Stimulated activated CD4-positive, alpha-beta T cell treated with anti-CD3 and anti-CD28 coated beads, Interleukin-12 subunit alpha, Interleukin-12 subunit beta, amount 100 ng/mL, for 24 hours (primary cell): ENCODE data around the gene EPS8L3.
"Not testable (repeated sequence)": the region's sequence is repeated elsewhere in the genome, so short reads cannot be mapped to it uniquely, and the experiment has no call there.

Source experiments
- DNase-seq, 2 experiments: peaks; one replicate each; pipeline ENCODE4 v3.0.0-alpha.2; 2020; ENCODE audit warnings: low read depth in 2 of 2

Gene EPS8L3

DNA sequence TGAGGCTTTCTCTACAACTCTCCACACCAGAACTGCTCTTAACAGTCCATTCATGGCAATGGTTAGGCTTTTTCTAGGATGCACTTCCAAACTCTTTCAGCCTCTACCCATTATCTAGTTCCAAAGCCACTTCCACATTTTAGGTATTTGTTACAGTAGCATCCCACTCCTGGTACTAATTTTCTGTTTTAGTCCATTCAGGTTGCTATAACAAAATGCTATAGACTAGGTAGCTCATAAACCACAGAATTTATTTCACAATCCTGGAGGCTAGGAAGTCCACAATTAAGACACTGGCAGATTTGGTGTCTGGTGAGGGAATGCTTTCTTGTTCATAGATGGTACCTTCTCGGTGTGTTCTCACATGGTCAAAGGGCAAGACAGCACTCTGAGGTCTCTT lies 17.3 kb upstream of the EPS8L3 start:
- no peak for DNase-seq

DNA sequence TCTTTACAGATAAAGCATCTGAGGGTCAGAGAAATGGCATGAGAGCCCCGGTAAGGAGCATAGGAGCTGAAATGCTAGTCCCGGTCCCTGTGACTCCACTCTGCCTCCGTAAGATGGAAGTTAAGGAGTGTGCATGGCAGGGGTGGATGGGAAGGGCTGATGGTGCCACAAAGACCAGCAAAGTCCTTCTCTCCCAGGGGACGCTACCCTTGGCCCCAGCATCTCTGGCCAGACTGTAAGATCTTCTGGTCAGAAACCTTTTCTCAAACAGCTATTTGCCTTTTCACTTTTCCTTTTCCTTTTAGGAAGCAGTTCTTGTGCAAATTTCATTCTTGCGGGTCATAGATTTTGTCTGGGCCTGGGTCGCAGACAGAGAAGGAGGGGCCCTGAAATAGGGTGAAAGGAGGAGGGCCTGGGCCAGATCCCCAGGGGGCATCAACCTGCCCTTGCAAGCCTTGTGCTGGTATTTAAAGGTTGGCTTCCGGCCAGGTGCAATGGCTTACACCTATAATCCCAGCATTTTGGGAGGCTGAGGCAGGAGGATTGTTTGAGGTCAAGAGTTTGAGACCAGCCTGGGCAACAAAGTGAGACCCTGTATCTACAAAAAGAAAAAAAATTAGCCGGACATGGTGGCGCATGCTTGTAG lies 14.4 kb upstream of the EPS8L3 start:
- DNase-seq, result no peak

DNA sequence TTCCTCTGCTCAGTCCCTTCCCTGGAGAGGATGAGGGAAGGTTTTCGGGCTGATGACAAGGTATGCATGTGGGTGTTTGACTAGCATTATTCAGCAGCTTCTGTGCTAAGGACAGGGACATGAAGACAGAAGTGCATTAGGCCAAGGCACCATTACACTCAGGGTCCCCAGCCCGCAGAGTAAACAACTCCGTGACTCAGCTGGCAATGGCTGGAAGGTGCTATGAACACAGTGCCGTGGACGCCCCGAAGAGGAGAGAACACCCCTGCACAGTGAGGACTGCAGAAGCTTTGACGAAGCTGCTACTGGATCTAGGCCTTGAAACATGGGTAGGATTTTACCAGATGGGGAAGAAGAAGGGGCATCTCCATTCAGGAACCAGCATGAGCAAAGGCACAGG lies 13.7 kb upstream of the EPS8L3 start:
- no peak for DNase-seq

DNA sequence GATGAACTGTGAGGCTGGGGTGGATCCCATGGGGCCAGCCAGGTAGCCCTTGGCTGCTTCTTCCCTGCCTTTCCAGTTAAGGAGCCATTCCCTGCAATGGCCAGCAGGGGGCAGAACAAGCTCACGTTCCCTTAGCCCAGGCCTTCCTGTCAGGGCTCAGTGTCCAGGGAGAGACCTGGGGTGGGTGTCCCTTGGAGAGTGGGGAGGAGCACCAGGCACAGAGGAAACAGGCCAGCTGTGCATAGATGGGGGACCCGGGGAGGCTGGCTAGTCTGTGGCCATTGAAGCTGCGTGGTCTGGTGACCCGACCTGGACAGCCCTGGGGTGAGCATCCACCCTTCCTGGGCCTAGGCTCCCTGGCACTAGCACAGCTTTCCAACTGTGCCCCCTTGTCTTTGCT lies 13.2 kb upstream of the EPS8L3 start:
- peak; percentile 51 to 69 for DNase-seq

DNA sequence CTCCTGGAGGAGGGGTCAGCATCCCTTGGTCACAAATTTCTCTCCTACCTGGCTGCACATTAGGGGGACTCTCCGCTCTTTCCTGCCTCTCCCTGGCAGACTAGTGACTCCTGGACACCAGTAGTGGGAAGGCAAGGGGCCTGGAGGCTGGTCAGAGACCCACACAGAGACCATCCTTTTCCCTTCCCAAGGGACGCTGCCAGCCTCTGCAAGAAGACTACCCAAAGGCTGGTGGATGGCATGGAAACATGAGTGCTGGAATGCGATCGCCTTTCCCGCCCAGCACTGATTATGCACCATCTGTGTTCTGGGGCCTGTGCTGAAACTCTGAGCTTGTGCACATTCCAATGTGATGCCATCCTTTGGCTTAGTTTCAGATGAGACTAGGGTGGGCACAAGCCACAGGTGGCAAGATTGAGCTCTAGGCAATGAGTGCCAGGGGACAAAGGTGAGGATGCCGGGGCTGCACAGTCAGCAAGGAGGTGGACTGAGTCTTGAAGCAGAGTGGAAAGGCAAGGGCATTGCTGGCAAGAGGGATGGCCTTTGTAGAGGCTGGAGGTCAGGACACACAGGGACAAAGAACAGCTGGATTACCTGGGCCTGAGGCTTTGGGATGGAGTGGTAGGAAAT lies 12.6 kb upstream of the EPS8L3 start:
- no peak for DNase-seq

DNA sequence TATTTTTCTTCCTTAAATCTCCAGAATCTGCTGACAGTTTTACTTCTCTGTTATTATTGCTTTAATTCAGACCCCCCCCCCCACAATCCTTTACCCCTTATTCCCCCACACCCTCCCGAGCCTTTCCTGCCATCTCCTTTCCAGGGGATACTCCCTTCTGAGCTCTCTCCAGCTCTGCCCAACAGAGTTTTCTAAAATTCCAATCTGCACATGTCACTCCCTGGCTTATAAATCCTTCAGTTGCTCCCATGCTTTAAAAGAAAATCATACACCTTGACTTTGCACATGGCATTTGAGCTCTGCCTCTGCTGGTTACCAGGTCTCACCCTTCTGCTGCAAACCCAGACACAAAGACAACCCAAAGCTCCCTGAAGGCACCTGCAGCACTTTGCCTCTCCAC lies 11.7 kb upstream of the EPS8L3 start:
- no peak for DNase-seq

DNA sequence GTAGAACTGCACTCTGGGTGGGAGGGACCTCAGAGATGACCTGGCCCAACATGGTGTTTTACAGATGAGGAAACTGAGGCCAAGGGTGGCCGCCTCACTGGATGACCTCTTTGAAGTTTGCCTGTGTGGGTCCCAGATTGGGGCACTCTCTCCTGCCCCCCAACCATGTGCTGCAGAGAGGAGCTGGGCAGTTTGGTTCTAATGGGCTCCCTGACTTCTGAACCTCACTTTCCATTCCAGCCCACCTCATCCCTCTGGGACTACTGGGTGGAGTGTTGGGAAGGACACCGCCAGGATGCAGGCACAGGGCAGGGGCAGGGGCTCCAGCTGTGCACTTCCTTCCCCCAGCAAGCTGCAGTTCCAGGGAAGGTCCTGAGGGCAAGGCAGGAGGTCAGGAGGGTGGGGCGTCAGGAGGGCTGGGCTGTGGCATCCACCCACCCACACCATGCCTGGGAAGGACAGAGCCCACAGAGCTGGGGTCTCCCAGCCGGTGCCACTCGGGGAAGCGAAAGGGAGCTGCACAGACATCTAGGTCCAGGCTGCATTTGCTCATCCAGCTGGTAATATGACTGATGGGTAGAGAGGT lies 10.3 kb upstream of the EPS8L3 start:
- no peak for DNase-seq

DNA sequence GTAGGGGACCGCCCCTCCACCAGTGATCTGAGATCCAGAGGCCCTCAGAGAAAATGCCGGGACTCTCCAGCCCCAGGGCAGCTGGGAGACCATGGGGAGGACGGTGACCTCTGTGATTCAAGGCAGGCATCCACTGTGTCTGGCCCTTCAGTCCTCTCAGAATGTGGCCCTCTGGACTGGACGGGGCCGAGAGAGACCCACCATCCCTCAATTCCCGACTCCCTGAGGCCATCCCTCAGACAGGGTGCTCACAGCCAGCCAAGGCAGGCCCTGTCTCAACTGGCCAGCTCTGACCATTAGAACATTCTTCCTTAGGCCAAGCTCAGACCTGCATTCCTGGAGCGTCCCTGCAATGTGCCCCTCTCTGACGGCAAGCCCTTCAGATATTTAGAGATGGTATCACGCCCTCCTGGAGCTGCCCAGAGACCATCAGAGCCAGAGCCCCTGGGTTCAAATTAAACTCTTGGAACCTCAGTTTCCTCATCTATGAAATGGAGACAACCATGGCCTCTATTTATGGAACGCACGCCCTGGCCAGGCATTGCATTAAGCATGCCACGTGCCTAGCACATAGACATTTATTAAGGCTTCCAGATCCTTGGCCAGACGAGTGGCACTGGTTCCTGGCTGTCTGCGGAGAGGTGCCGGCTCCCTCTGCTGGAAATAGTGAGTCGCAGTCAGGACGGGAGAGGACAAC lies 9.6 kb upstream of the EPS8L3 start:
- DNase-seq, result peak; percentile 37 to 57

DNA sequence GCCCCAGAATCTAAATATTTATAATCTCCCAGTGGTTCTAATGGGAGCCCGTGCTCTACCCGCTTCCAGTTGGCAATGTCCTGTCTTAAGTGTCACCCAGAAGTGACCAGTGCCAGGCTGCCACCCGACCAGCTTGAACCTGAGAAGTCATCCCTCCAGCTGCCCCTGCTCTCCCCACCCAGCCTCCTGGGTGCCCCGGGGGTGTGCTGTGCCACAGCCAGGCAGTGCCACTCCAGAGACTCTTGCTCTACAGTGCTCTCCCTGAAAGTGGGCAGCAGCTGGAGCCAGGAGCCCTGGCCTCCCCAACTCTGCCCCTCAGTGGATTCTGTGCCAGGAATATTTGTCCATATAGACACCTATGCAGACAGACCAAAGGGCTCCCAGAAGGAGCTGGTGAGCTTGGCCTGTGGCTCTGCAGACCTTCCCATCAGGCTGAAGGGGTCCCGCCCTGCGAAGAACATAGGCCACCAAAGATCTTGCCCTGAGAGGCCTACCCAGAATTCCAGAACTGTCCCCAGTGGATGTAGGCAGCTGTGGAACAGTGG lies 9.0 kb upstream of the EPS8L3 start:
- no peak for DNase-seq

DNA sequence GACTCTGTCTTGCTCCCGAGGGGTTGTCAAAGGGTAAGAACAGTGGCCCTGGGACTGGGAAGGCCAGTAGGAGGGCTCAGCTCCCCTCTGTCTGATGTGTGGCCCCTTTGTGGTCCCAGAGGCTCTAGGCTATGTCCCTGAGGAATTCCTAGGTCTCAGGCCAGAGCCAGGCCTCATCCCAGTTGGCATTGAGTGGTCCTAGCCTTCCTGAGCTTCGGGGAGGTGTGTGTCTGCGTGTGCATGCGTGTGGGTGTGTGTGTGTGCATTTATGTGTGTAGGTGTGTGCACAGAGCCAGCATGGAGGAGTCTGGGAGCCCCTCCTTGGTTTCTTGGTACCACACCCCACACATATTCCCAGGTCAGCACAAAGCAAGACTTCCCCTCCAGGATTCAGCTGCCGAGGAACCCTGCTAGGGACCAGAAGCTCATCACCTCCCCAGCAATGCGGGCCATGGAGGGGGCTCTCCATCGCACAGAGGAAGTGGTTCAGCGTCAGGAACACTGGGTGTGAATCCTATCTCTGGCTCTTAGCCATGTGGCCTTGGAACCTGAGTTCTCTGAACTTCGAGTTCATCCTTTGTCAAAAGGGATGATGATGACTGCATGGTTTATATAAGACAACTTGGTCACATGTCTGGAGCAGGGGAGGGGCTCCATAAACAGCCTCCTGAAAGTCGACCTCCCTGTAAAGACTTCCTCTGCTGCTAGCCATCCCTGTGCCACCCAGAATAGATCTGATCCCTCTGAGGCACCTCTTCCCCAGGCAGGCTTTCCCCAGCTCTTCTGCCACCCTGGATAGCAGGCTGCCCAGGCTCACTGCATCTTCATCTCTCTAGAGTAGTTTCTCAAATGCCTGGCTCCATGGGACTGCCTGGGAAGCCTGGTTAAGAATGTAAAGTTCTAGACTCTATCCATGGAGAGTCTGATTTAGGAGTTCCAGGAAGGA lies 8.3 kb upstream of the EPS8L3 start:
- DNase-seq, result no peak

DNA sequence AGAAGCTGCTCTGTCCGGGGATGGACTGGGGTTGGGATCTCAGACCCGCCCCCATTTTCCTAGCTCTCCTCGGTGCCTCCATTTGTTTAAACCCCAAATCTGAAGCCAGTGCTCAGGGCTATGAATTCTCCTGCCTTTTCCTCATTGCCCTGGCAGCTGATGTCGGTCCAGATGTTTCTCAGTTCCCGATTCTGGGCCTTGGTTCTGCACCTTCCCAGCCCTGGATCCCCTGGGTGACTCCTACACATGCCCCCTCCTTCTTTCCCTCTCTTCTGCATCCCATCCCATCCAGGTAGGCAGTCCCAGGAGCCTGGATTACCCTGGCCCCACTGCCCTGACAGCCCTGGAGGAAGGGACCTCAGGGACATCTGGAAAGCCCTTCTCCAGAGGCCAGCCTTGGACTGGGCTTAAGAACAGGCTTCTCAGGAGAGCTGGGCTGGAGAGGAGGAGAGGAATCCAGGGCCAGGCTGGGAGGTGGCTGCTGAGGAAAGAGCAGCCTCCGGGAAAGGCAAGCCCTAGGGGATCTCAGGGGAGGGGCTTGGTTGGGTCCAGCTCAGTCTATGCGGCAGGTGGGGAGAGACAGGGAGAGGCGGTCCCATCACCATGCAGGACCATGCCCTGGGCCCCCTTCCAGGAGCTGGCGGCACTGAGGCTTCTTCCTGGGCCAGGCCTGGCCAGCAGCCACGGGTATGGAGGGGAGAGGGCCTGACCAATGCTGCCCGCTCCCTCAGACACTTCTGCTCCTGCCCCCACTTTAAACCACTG lies 6.8 kb upstream of the EPS8L3 start:
- no peak for DNase-seq

DNA sequence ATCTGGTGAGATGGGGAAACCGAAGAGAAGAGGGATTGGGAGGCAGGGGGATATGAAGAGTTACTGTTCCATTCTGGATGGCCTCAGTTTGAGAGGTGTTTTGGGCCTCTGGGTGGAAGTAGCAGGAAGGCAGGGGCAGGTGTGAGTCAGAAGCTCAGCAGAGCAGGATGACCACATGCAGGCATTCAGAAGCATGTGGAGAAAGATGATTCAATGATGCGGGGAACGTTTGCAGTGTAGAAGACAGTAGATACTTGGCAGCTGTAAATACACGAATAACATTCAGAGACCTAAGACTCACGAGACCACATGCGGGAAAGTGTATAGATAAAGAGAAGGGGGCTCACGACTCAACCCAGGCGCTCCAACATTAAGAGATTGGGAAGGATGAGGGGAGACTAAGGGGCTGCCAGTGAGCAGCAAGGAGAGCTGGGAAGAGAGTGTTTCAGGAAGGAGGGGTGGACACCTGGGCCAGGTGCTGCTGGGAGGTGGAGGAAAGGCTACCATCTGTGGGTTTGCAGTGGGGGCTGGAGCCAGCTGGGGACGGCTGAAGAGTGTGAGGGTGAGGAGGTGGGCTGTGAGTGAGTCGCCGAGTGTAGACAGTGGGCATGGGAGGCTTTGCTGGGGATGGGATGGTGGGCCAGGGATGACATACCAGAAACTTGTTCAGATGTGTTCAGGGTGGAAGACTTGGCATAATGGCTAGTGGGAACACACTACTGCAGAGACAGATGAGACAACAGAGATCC lies 5.8 kb upstream of the EPS8L3 start:
- no peak for DNase-seq

DNA sequence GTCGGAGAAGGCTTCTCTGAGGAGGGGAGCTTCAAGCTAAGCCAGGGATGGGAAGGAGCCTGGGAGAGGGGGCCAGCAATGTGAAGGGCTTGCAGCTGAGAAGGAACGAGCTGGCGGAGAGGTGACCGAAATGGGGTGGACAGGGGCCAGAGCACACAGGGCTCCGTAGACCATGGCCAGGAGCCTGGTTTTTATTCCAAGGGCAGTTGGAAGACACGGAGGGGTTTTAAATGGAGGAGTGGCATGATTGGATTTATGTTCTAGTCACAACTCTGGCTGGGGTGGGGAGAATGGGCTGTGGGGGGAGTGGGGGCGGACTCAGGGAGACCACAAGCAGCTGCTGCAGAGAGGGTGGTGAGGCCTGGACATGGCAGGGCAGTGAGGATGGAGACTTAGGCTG lies 5.1 kb upstream of the EPS8L3 start:
- DNase-seq, result no peak

DNA sequence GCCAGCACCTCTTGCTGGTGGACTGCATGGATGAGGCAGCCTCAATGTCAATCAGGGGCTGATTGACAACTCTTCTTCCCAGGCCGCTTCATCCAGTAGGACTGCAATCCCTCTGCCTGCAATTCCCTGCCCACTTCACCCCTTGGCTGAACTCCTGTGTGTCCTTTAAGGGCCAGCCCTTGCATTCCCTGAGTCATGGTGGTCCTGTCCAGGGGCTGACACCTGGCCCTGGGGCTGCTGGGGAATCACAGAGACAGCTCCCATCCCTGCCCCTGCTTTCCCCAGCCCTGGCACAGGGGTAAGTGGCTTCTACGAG lies 4.6 kb upstream of the EPS8L3 start:
- DNase-seq, result no peak

DNA sequence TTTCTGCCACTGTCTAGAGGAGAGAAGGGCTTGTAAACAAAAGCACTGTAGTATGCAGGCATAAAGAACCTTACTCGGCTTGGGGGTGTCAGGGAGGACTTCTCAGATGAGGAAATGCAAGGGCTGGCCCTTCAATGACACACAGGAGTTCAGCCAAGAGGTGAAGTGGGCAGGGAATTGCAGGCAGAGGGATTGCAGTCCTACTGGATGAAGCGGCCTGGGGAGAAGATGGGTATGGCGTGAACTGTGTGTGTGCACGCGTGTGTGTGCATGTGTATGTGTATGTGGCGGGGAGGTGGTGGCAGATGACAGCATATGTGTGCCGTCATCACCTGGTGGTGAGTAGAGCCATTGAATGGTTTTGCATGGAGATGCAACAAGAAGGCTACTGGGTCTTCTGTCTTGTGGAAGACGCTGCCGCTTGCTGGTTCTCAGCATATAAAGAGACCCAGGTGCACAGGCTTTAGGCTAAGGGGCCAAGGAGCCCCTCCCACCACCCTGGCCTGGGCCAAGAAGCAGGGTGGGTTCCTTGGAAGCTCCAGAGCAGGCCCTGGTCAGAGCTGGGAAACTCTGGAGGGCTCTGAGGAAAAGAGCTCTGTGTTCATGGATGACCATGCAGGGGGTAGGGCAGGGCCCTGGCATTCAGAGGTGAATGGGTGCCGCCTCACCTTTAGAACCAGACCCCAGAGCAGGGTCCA lies 4.1 kb upstream of the EPS8L3 start:
- no peak for DNase-seq

DNA sequence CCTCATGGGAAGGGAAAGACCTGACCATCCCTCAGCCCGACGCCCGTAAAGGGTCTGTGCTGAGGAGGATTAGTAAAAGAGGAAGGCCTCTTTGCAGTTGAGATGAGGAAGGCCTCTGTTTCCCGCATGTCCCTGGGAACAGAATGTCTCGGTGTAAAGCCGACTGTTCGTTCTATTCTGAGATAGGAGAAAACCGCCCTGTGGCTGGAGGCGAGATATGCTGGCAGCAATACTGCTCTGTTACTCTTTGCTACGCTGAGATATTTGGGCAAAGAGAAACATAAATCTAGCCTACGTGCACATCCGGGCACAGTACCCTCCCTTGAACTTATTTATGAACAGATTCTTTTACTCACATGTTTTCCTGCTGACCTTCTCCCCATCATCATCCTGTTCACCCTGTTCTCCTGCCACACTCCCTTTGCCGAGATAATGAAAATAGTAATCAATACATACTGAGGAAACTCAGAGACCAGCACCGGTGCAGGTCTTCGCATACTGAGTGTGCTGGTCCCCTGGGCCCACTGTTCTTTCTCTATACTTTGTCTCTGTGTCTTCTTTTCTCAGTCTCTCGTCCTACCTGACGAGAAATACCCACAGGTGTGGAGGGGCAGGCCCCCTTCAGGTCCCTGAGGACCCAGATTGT lies 3.4 kb upstream of the EPS8L3 start:
- DNase-seq, result not testable (repeated sequence)

DNA sequence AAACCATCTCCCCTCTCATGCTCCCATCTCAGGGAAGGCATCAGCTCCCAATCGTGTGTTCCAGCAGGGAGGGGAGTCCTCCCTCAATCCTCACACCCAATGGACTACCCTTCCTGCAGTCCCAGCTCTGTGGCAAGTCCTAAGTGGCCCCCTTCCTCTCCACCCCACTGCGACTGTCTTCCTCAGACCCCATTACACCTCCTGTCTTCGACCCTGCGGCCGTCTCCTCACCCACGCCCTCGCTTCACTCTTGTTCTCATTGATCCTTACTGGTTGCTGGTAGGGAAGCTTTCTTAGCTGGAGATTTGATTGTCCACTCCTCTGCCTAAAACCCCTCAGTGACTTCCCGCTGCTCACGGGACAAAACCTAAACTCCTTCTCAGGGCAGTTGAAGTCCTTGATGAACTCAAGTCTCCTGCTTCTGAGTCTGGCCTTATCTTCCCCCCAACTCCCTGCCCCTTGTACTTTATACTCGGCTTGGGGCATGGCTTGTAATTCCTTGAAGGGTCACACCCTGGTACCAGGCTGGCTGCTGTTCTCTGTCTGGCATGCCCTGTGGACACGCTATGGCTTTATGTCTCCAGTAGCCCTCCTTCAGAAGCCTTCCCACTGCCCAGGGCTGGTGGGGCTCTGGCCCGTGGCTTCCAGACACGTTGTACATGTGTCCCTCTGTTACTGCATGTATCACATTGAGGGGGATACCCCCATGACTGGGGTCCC lies 2.3 kb upstream of the EPS8L3 start:
- no peak for DNase-seq

DNA sequence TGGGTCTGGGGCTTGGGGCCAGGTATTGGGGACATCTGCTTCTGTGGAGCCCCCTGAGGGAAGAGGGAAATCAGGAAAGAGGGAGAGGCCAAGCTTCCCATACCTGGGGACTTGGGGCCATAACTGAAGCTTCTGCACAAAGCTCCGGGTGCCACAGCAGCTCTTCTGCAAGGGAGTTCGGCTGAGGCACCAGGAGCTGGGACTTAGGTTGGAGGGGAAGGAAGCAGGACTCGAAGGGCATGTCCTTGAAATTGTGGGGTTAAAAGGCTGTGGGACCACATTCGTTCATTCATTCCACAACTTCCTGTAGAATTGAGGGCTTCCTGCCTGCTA lies 1.7 kb upstream of the EPS8L3 start:
- no peak for DNase-seq
